HUES6 (cell line): Measurements from ENCODE around the gene LEPR.
"Not testable (repeated sequence)": the region's sequence is repeated elsewhere in the genome, so short reads cannot be mapped to it uniquely, and the experiment has no call there.

Experiments
- H3K27ac ChIP-seq: 2 replicates; pipeline ENCODE4 v1.7.0; 2013; ENCODE audit warnings: low read depth, mild to moderate bottlenecking, low read length, inconsistent platforms
- H3K27me3 ChIP-seq: 2 replicates; pipeline ENCODE4 v1.6.1; 2013; ENCODE audit warnings: low read length; ENCODE audit not compliant: control insufficient read depth, insufficient read depth
- H3K36me3 ChIP-seq: 2 replicates; pipeline ENCODE4 v1.6.1; 2013; ENCODE audit warnings: low read length; ENCODE audit not compliant: control insufficient read depth, insufficient read depth
- H3K4me1 ChIP-seq: 2 replicates; pipeline ENCODE4 v1.6.1; 2013; ENCODE audit warnings: low read length; ENCODE audit not compliant: control insufficient read depth, insufficient read depth
- H3K4me3 ChIP-seq: 2 replicates; pipeline ENCODE4 v1.5.1; 2013; ENCODE audit warnings: low read depth, low read length
- H3K9ac ChIP-seq: one replicate; pipeline ENCODE4 v1.6.1; 2013; ENCODE audit warnings: mild to moderate bottlenecking, low read length
- H3K9me3 ChIP-seq: 2 replicates; pipeline ENCODE4 v1.6.1; 2013; ENCODE audit warnings: low read depth, low read length; ENCODE audit not compliant: control insufficient read depth, insufficient read depth

Gene LEPR

GRCh38 chr1:65440915-65441314 is 20.4 kb downstream of the LEPR start:
- H3K27me3 ChIP-seq, result no peaks in the 10 kb centered on the region
- H3K9ac ChIP-seq, result no peak overlapping the region
- H3K4me3 ChIP-seq, result no peak overlapping the region
- H3K27ac ChIP-seq, result no peak overlapping the region
- H3K9me3 ChIP-seq, result peaks cover 10% of the 10 kb centered on the region; the same call in 1 of the 2 replicates
- peaks cover 10% of the 10 kb centered on the region; the same call in 1 of the 2 replicates for H3K4me1 ChIP-seq
- no peaks in the 10 kb centered on the region for H3K36me3 ChIP-seq

- Histone ChIP-seq H3K4me3 (no peak overlapping the region), H3K36me3 (no peaks in the 10 kb centered on the region), H3K27ac (no peak overlapping the region), H3K9ac (no peak overlapping the region), H3K4me1 (peaks cover 10% of the 10 kb centered on the region; the same call in 1 of the 2 replicates), H3K9me3 (peaks cover 10% of the 10 kb centered on the region; the same call in 1 of the 2 replicates), H3K27me3 (no peaks in the 10 kb centered on the region)
These were observed 21.0 kb downstream of the LEPR start for GRCh38 chr1:65441464-65441863.

GRCh38 chr1:65442442-65442841 is 22.0 kb downstream of the LEPR start:
- Histone ChIP-seq H3K4me3 (no peak overlapping the region), H3K9me3 (peaks cover 10% of the 10 kb centered on the region; the same call in 1 of the 2 replicates), H3K27me3 (no peaks in the 10 kb centered on the region), H3K27ac (no peak overlapping the region), H3K9ac (no peak overlapping the region), H3K4me1 (peaks cover 10% of the 10 kb centered on the region; the same call in 1 of the 2 replicates), H3K36me3 (no peaks in the 10 kb centered on the region)

- Histone ChIP-seq H3K4me3 (no peak overlapping the region), H3K27ac (no peak overlapping the region), H3K36me3 (no peaks in the 10 kb centered on the region), H3K9me3 (peaks cover 10% of the 10 kb centered on the region; the same call in 1 of the 2 replicates), H3K9ac (no peak overlapping the region), H3K27me3 (no peaks in the 10 kb centered on the region), H3K4me1 (peaks cover 10% of the 10 kb centered on the region; the same call in 1 of the 2 replicates)
These were observed 23.2 kb downstream of the LEPR start for GRCh38 chr1:65443647-65444046.

GRCh38 chr1:65444128-65444640 is 23.7 kb downstream of the LEPR start:
- Histone ChIP-seq H3K36me3 (no peaks in the 10 kb centered on the region), H3K4me3 (no peak overlapping the region), H3K9ac (no peak overlapping the region)

GRCh38 chr1:65445837-65446236 is 25.4 kb downstream of the LEPR start:
- Histone ChIP-seq H3K27ac (no peak overlapping the region), H3K36me3 (no peaks in the 10 kb centered on the region), H3K4me1 (peaks cover 10% of the 10 kb centered on the region; the same call in 1 of the 2 replicates), H3K4me3 (no peak overlapping the region), H3K9me3 (peaks cover 10% of the 10 kb centered on the region; the same call in 1 of the 2 replicates), H3K27me3 (no peaks in the 10 kb centered on the region), H3K9ac (no peak overlapping the region)

More at GRCh38 chr1:65444128-65444640, 23.7 kb downstream of the LEPR start:
- H3K27ac ChIP-seq, result no peak overlapping the region
- H3K9me3 ChIP-seq, result peaks cover 10% of the 10 kb centered on the region; the same call in 1 of the 2 replicates
- no peaks in the 10 kb centered on the region for H3K27me3 ChIP-seq
- peaks cover 10% of the 10 kb centered on the region; the same call in 1 of the 2 replicates for H3K4me1 ChIP-seq

GRCh38 chr1:65449214-65449823 is 28.9 kb downstream of the LEPR start:
- Histone ChIP-seq H3K27ac (no peak overlapping the region), H3K4me1 (peaks cover 5% of the 10 kb centered on the region; the same call in 1 of the 2 replicates), H3K9ac (no peak overlapping the region), H3K4me3 (no peak overlapping the region), H3K27me3 (no peaks in the 10 kb centered on the region), H3K9me3 (no peaks in the 10 kb centered on the region), H3K36me3 (no peaks in the 10 kb centered on the region)

GRCh38 chr1:65455678-65456077 is 35.2 kb downstream of the LEPR start:
- not testable (repeated sequence) for H3K9me3 ChIP-seq, H3K27me3 ChIP-seq, H3K27ac ChIP-seq, H3K36me3 ChIP-seq, H3K9ac ChIP-seq, H3K4me1 ChIP-seq, H3K4me3 ChIP-seq

GRCh38 chr1:65456481-65456880 is 36.0 kb downstream of the LEPR start:
- Histone ChIP-seq H3K27ac (no peak overlapping the region), H3K4me1 (peaks cover 6% of the 10 kb centered on the region; the same call in 1 of the 2 replicates), H3K4me3 (no peak overlapping the region), H3K9me3 (peaks cover 8% of the 10 kb centered on the region), H3K27me3 (no peaks in the 10 kb centered on the region), H3K9ac (no peak overlapping the region), H3K36me3 (no peaks in the 10 kb centered on the region)

GRCh38 chr1:65457868-65458267 is 37.4 kb downstream of the LEPR start:
- H3K36me3 ChIP-seq, result no peaks in the 10 kb centered on the region
- no peak overlapping the region for H3K4me3 ChIP-seq
- peaks cover 6% of the 10 kb centered on the region; the same call in 1 of the 2 replicates for H3K4me1 ChIP-seq
- H3K9me3 ChIP-seq, result peaks cover 8% of the 10 kb centered on the region
- no peaks in the 10 kb centered on the region for H3K27me3 ChIP-seq
- H3K9ac ChIP-seq, result no peak overlapping the region
- no peak overlapping the region for H3K27ac ChIP-seq

- H3K36me3 ChIP-seq, result no peaks in the 10 kb centered on the region
- H3K27ac ChIP-seq, result no peak overlapping the region
- H3K27me3 ChIP-seq, result no peaks in the 10 kb centered on the region
- peaks cover 8% of the 10 kb centered on the region for H3K9me3 ChIP-seq
- no peak overlapping the region for H3K4me3 ChIP-seq
- peaks cover 6% of the 10 kb centered on the region; the same call in 1 of the 2 replicates for H3K4me1 ChIP-seq
- H3K9ac ChIP-seq, result no peak overlapping the region
These were observed 38.4 kb downstream of the LEPR start for GRCh38 chr1:65458730-65459396.
